Measurements from ENCODE around the gene RIPOR2.
"Not testable (repeated sequence)": the region's sequence is repeated elsewhere in the genome, so short reads cannot be mapped to it uniquely, and the experiment has no call there.

Gene RIPOR2

GRCh38 chr6:24759718-24760117 lies 176.0 kb downstream of the RIPOR2 start:
- no peak overlapping the region for H3K27ac ChIP-seq
- no peak overlapping the region for H3K9ac ChIP-seq (ENCODE audit: insufficient read length)
- H3K9me3 ChIP-seq (ENCODE audit: low read depth, low read length) = no peaks in the 10 kb centered on the region
- no peak overlapping the region for H3K4me3 ChIP-seq
- H3K36me3 ChIP-seq (ENCODE audit: insufficient read depth, low read length) = no peaks in the 10 kb centered on the region
- no peak for DNase-seq (ENCODE audit: low read depth, low spot score)
- no peak for TF ChIP-seq EZH2 (IDR thresholded peaks at IDR 0.05)
- no peak for TF ChIP-seq FOXP2 (optimal IDR thresholded peaks at IDR 0.05; ENCODE audit: control extremely low read depth, extremely low read length, insufficient read depth)
- TF ChIP-seq POLR2AphosphoS5 (IDR thresholded peaks at IDR 0.05; ENCODE audit: borderline replicate concordance, low read depth, low read length) = no peak

GRCh38 chr6:24757611-24758010 lies 178.1 kb downstream of the RIPOR2 start:
- TF ChIP-seq POLR2AphosphoS5 (IDR thresholded peaks at IDR 0.05; ENCODE audit: borderline replicate concordance, low read depth, low read length) (no peak), EZH2 (IDR thresholded peaks at IDR 0.05) (no peak), FOXP2 (optimal IDR thresholded peaks at IDR 0.05; ENCODE audit: control extremely low read depth, extremely low read length, insufficient read depth) (no peak)
- Histone ChIP-seq H3K36me3 (ENCODE audit: insufficient read depth, low read length) (no peaks in the 10 kb centered on the region), H3K9ac (ENCODE audit: insufficient read length) (no peak overlapping the region), H3K4me3 (no peak overlapping the region), H3K9me3 (ENCODE audit: low read depth, low read length) (no peaks in the 10 kb centered on the region), H3K27ac (no peak overlapping the region)
- no peak for DNase-seq (ENCODE audit: low read depth, low spot score)

GRCh38 chr6:24755279-24755678 lies 180.5 kb downstream of the RIPOR2 start:
- no peak overlapping the region for H3K4me3 ChIP-seq
- H3K27ac ChIP-seq = no peak overlapping the region
- DNase-seq (ENCODE audit: low read depth, low spot score) = no peak
- no peak overlapping the region for H3K9ac ChIP-seq (ENCODE audit: insufficient read length)
- no peaks in the 10 kb centered on the region for H3K36me3 ChIP-seq (ENCODE audit: insufficient read depth, low read length)
- TF ChIP-seq FOXP2 (optimal IDR thresholded peaks at IDR 0.05; ENCODE audit: control extremely low read depth, extremely low read length, insufficient read depth) (no peak), EZH2 (IDR thresholded peaks at IDR 0.05) (no peak), POLR2AphosphoS5 (IDR thresholded peaks at IDR 0.05; ENCODE audit: borderline replicate concordance, low read depth, low read length) (no peak)
- H3K9me3 ChIP-seq (ENCODE audit: low read depth, low read length) = no peaks in the 10 kb centered on the region

GRCh38 chr6:24754378-24754777 lies 181.4 kb downstream of the RIPOR2 start:
- not testable (repeated sequence) for H3K9ac ChIP-seq (ENCODE audit: insufficient read length); H3K9me3 ChIP-seq (ENCODE audit: low read depth, low read length); H3K36me3 ChIP-seq (ENCODE audit: insufficient read depth, low read length); DNase-seq (ENCODE audit: low read depth, low spot score); H3K4me3 ChIP-seq; H3K27ac ChIP-seq
